ENCODE results near the gene SLC43A1.
"Not testable (repeated sequence)": the region's sequence is repeated elsewhere in the genome, so short reads cannot be mapped to it uniquely, and the experiment has no call there.

Gene SLC43A1

GRCh38 chr11:57460758-57461749 is 54.4 kb downstream of the SLC43A1 start:
- ATAC-seq (no peak), DNase-seq (no peak)

DNA sequence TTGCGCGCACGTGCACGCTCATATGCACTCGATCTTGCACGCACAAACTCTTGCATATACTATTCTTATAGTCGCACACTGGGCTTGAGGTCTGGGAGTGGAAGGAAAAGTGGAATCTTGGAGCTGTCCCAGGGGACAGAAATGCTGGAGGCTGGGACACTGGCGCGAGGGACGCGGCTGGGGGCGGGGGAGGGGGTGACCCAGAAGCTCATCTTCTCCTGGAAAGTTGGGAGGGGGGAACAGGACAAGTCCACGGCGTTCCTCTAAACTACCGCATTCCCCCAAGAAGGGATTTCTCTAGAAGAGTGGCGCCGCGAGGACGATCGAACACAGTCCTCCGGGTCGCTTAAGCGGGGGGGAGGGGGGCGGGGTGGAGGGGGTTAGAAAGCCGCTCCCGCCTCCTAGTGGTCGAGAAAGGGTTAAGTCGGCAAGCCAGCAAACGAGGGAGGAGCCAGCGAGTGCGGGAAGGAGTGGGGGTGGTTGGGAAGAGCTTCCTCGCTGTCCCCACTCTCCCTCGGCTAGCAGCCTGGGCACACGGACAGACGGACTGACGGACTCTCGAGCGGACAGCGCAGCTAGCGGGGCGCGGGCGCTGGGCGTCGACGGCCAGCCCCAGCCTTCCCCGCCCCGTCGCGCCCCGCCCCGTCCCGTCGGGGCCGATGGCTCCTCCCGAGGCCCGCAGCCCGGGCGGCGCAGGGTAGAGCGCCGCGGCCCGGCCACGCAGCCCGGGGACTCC is 55.3 kb downstream of the SLC43A1 start, which contains the start of gene RTN4RL2:
Gene RTN4RL2, plus strand, starts transcription at position 507 of the 736 bp plus-strand sequence. CDS start 338 bp downstream, outside the sequence.
- DNase-seq (peak; percentile 68), ATAC-seq (peak; percentile 38)

DNA sequence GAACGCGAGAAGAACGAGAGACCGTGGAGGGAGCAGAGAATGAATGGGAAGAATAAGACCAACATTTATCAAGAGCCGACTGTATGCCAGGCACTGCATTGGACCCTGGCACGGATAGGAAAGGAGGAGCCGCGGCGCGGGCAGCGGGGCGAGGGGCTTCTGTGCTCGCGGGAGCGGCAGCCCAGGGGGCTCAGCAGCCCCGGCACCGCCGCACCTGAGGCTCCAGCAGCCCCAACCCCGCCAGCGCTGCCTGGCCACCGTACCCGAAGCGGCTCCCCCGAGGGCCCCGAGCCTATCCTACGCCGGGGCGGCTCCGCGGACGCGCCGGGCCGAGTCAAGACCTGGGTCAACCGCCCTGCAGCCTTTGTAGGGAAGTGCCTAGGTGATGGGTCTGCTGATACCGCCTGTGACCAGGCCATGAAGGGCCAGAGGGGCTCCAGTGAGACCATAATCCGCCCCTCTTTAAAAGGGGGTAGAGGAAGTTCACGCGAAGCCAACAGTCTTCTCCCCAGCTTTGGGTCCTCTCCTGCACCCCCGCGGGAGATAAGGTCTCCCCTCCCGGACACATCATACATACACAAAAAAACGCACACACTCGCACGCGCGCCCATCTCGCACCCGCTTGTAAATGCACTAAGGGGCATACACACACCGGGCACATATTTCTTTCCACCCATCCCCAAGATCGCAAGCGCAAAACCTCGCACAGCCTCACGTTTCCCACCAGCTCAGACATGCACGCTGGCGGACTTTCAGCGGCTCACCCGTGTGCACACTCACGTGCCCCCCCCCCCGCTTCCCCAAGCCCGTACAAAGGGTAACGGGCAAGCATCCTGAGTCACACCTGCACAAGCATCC is 56.1 kb downstream of the SLC43A1 start:
- ATAC-seq: peak; percentile 1
- DNase-seq: peak; percentile 33

GRCh38 chr11:57458410-57459163 is 56.9 kb downstream of the SLC43A1 start:
- DNase-seq: peak; percentile 77
- peak; percentile 34 for ATAC-seq

DNA sequence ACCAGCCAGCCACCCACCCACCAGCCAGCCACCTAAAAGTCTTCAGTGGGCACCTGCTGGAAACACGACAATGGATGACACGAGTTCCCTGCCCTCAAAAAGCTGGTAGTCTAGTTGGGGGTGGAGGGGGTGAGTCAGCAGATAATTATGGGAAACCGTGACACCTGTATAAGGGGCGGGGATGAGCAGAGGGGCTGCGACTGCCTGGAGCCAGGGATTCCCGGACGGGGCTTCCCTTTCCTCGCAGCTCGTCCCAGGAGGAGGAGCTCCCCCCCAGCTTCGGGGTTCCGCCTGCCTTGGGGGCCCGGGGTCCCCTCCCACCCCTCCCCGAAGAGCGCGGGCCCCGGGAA is 57.5 kb downstream of the SLC43A1 start:
- ATAC-seq: peak; percentile 6
- peak; percentile 33 for DNase-seq

DNA sequence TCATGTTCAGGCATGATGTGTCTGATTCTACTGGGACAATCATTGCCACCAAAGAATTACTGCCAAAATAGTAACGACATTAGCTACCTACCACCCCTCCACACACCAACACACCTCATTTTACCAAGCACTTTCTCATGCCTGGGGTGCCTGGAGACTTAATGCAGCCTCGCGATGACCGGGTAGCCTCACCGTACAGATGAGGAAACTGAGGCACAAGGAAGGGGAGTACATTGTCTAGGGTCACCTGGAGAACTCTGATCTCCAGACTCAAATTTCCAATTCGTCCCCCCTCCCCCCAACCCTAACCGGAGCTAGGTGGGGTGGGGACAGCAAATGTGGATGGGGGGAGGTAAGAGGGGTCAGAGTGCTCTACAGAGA is 57.9 kb downstream of the SLC43A1 start:
- ATAC-seq: peak; percentile 7
- no peak for DNase-seq

DNA sequence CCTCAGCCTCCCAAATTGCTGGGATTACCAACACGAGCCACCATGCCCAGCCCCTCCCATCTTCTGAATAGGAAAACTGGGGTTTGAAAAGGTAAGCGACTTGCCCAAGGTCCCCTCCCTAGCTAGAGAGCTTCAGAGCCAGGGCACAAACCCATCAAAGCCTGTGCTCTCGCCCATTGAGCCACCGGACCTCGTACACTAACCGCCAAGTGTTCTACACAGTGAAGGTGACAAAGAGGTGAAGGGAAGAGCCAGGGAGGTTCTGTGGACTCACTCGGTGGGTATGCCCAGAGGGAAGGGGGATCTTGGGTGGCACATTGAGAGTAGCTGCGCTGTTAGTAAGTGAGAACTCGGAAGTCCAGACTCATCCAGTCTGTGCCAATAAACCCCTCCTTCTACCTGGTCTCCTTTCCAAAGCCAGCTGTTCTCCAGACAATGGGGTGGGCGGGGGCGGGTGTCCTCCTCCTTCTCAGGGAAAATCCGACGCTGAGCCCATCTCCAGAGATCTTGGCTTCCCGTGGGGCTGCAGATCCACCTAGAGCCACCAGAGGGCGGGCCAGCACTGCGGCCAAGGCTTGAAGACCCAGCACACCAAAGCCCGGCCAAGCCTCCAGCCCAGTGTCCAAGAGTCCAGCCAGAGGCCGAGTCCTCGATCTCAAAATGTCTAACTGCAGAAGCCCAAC is 58.4 kb downstream of the SLC43A1 start:
- ATAC-seq (peak; percentile 33), DNase-seq (peak; percentile 85)

DNA sequence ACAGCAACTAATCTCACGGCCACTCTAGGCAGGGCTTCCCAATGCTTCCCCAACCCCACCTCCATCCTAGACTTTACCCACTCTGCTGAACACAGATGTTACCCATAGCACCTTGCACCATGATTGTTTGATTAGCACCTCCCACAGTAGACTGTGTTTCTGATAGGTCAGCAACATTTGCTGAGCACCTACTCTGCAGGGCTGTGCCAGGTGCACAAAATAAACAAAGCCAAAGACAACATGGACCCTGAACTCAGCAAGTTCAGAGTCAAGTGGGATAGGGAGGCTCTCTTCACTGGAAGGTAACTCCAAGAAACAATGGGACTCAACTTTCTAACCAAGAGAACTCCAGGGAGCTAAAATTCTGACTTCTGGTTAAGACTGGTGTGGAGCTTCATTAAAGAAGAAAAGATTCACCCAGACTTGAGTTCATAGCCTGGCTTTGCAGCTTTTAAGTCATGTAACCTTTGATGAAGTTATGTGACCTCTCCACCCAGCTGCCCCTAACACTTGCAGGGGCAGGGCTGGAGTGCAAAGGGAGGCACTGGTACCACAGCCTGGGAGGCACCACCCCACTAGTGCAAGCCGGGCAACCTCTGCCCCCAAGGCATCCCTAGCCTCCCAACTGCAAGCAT is 61.8 kb downstream of the SLC43A1 start:
- ATAC-seq: no peak
- DNase-seq: no peak

DNA sequence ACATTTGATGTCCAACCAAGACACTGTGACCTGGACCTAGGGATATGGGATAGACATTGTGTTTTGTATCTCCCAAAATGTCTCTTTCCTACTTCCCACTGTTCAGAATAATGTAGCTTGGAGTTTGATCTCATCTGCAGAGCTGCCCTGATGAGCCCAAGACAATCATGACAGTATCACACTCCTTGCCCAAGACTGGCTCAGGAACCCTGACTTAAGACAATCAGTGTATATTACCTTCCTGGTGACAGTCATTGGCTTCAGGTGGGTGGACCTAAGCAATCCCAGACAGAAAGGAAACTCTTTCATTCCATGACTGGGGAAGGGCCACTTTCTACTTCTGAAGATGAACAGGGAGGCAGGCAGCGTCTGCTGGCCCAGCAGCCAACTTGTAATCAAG is 69.4 kb downstream of the SLC43A1 start:
- DNase-seq (no peak), ATAC-seq (no peak)

- not testable (repeated sequence) for ATAC-seq, DNase-seq
Observed at GRCh38 chr11:57445122-57445394, 70.4 kb downstream of the SLC43A1 start.

GRCh38 chr11:57444362-57445121 is 71.0 kb downstream of the SLC43A1 start:
- DNase-seq (no peak), ATAC-seq (no peak)

DNA sequence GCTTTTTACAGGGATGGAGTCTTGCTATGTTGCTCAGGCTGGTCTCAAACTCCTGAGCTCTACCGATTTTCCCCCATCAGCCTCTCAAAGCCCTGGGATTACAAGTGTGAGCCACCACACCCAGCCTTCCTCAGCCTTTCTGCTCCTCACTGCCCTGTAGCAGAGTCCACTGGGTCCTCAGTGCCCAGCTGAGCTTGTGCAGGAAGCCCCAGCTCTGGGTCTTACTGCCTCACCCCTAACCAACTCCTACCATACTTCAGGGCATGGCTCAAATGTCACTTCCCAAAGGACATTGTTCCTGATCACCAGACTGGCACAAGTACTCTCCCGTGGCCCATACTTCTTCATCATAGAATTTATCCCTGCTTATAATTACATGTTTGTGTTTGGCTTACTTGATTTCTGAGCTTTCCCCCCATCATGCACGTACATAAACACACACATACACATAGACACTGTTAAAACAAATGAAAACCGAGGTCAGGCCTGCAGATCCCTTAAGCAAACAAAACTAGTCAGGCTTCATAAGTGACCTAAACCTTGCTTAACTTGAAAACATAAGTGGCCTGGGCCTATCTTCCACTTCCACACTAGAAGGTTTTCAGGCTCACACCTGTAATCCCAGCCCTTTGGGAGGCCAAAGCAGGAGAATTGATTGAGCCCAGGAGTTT is 74.6 kb downstream of the SLC43A1 start:
- ATAC-seq: no peak

GRCh38 chr11:57439786-57440185 is 75.7 kb downstream of the SLC43A1 start:
- ATAC-seq (no peak), DNase-seq (no peak)

More for the DNA sequence above, 74.6 kb downstream of the SLC43A1 start:
- no peak for DNase-seq

DNA sequence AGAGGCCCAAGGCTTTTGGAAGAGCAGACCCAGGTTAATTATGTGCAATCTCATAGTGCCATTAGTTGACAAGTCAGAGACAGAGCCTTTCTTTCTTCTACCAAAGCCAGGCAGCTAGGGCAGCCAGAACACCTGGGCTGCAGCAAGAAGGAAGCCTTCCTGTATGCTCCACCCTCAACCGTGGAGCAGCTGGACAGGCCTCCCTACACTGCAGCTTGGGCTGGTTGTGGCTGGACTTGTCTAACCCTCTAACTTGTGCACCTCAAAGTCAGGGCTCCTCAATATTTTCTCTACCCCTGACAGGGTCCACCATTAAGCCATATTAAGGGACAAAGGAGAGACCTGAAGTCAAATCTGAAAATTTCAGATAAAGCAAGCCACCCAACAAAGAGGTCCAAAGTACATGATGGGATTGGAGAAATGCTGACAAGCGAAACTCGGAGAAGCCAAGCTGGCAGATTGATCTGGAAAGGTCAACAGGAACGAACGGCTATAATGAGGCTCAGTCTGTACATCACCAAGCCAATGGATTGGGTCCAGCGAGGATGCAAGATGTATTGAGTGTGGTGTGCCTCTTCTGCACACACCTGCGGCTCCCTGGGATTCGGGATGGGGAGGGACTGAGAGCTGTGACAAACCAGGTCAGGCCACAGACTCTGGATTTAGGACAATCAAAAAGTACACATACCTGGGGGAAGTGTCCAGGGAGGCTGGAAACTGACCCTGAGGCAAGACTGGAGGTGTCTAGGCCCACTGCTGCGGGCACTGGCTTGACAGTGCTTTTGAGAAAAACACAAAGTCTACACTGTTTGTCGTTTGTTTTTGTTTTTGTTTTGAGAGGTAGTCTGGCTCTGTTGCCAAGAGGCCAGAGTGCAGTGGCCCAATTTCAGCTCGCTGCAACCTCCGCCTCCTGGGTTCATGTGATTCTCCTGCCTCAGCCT is 76.9 kb downstream of the SLC43A1 start:
- DNase-seq: no peak
- ATAC-seq: no peak

- no peak for ATAC-seq
- DNase-seq: no peak
Observed at GRCh38 chr11:57436031-57436430, 79.5 kb downstream of the SLC43A1 start.

GRCh38 chr11:57434640-57435546 is 80.6 kb downstream of the SLC43A1 start:
- no peak for ATAC-seq
- DNase-seq: no peak

Data from stimulated activated naive CD8-positive, alpha-beta T cell treated with anti-CD3 and anti-CD28 coated beads, Interleukin-15, Interleukin-2, amounts not matched to agents 100 U/mL and 50 U/mL, for 24 hours (primary cell).